ENCODE results near the gene SPI1. TPM values are rescaled to one million over a fixed set of nuclear protein-coding genes. Genes with fewer than 3 reads are reported as not detected.

The SPI1 gene
- total RNA-seq, 2 experiments from 2014 or later, result 0.25 to 0.36 TPM

- no peak for DNase-seq
- no peaks in the 10 kb centered on the region for H3K9me3 Mint-ChIP-seq
- peak overlapping the region; percentile 97 for H3K4me3 Mint-ChIP-seq
- H3K27me3 Mint-ChIP-seq, result no peaks in the 10 kb centered on the region
- H3K36me3 Mint-ChIP-seq, result no peaks in the 10 kb centered on the region
- peak overlapping the region; percentile 92 for H3K27ac Mint-ChIP-seq
- H3K4me1 Mint-ChIP-seq, result peaks cover 22% of the 10 kb centered on the region
These were observed 31.4 kb upstream of the SPI1 start for GRCh38 chr11:47409440-47410369.

- Mint-ChIP-seq H3K27ac (peak overlapping the region; percentile 92), H3K4me3 (peak overlapping the region; percentile 97), H3K27me3 (no peaks in the 10 kb centered on the region), H3K4me1 (peaks cover 22% of the 10 kb centered on the region), H3K9me3 (no peaks in the 10 kb centered on the region), H3K36me3 (no peaks in the 10 kb centered on the region)
- DNase-seq, result no peak
These were observed 30.5 kb upstream of the SPI1 start for GRCh38 chr11:47408598-47409439.

GRCh38 chr11:47407746-47408590, 29.6 kb upstream of the SPI1 start, which contains the start of gene SLC39A13:
Gene SLC39A13, plus strand, starts transcription at chr11:47408590. Its CDS starts 1,505 bp downstream, at chr11:47410095.
- peak within 1 kb of the TSS; percentile 97 for H3K4me3 Mint-ChIP-seq
- H3K36me3 Mint-ChIP-seq, result no peaks in the 10 kb centered on the region
- no peaks in the 10 kb centered on the region for H3K27me3 Mint-ChIP-seq
- peak within 1 kb of the TSS; percentile 94 for H3K27ac Mint-ChIP-seq
- peak; percentile 96 for DNase-seq
- H3K9me3 Mint-ChIP-seq, result no peaks in the 10 kb centered on the region
- peaks cover 22% of the 10 kb centered on the region for H3K4me1 Mint-ChIP-seq

- no peaks in the 10 kb centered on the region for H3K9me3 Mint-ChIP-seq
- peaks cover 22% of the 10 kb centered on the region for H3K4me1 Mint-ChIP-seq
- no peak for DNase-seq
- H3K4me3 Mint-ChIP-seq, result peak overlapping the region; percentile 85
- no peaks in the 10 kb centered on the region for H3K36me3 Mint-ChIP-seq
- peak overlapping the region; percentile 94 for H3K27ac Mint-ChIP-seq
- no peaks in the 10 kb centered on the region for H3K27me3 Mint-ChIP-seq
These were observed 28.8 kb upstream of the SPI1 start for GRCh38 chr11:47406896-47407745.

- H3K4me1 Mint-ChIP-seq, result peaks cover 21% of the 10 kb centered on the region
- no peaks in the 10 kb centered on the region for H3K36me3 Mint-ChIP-seq
- no peaks in the 10 kb centered on the region for H3K27me3 Mint-ChIP-seq
- no peaks in the 10 kb centered on the region for H3K9me3 Mint-ChIP-seq
- no peak overlapping the region for H3K4me3 Mint-ChIP-seq
- no peak for DNase-seq
- H3K27ac Mint-ChIP-seq, result no peak overlapping the region
These were observed 25.2 kb upstream of the SPI1 start for GRCh38 chr11:47403571-47403970.

GRCh38 chr11:47403135-47403534, 24.8 kb upstream of the SPI1 start:
- no peak for DNase-seq
- no peaks in the 10 kb centered on the region for H3K9me3 Mint-ChIP-seq
- no peak overlapping the region for H3K4me3 Mint-ChIP-seq
- no peak overlapping the region for H3K27ac Mint-ChIP-seq
- H3K4me1 Mint-ChIP-seq, result peaks cover 21% of the 10 kb centered on the region
- H3K27me3 Mint-ChIP-seq, result no peaks in the 10 kb centered on the region
- no peaks in the 10 kb centered on the region for H3K36me3 Mint-ChIP-seq

- Mint-ChIP-seq H3K4me3 (peak overlapping the region; percentile 74), H3K9me3 (no peaks in the 10 kb centered on the region), H3K27ac (peak overlapping the region; percentile 83), H3K27me3 (no peaks in the 10 kb centered on the region), H3K36me3 (no peaks in the 10 kb centered on the region), H3K4me1 (peaks cover 10% of the 10 kb centered on the region)
- no peak for DNase-seq
These were observed 22.5 kb upstream of the SPI1 start for GRCh38 chr11:47400768-47401279.

- Mint-ChIP-seq H3K27ac (peak overlapping the region; percentile 83), H3K27me3 (no peaks in the 10 kb centered on the region), H3K36me3 (no peaks in the 10 kb centered on the region), H3K4me3 (peak overlapping the region; percentile 74), H3K4me1 (peaks cover 16% of the 10 kb centered on the region), H3K9me3 (no peaks in the 10 kb centered on the region)
- DNase-seq, result peak; percentile 35
These were observed 21.8 kb upstream of the SPI1 start for GRCh38 chr11:47399860-47400767.

GRCh38 chr11:47398551-47398950, 20.2 kb upstream of the SPI1 start:
- no peak overlapping the region for H3K4me3 Mint-ChIP-seq
- no peaks in the 10 kb centered on the region for H3K9me3 Mint-ChIP-seq
- H3K4me1 Mint-ChIP-seq, result peaks cover 23% of the 10 kb centered on the region
- no peaks in the 10 kb centered on the region for H3K36me3 Mint-ChIP-seq
- H3K27ac Mint-ChIP-seq, result no peak overlapping the region
- H3K27me3 Mint-ChIP-seq, result no peaks in the 10 kb centered on the region
- DNase-seq, result no peak

- no peaks in the 10 kb centered on the region for H3K36me3 Mint-ChIP-seq
- no peak for DNase-seq
- H3K4me3 Mint-ChIP-seq, result no peak overlapping the region
- H3K27me3 Mint-ChIP-seq, result no peaks in the 10 kb centered on the region
- H3K9me3 Mint-ChIP-seq, result no peaks in the 10 kb centered on the region
- H3K27ac Mint-ChIP-seq, result no peak overlapping the region
- H3K4me1 Mint-ChIP-seq, result peaks cover 23% of the 10 kb centered on the region
These were observed 19.7 kb upstream of the SPI1 start for GRCh38 chr11:47398011-47398410.

- Mint-ChIP-seq H3K4me3 (no peak overlapping the region), H3K4me1 (peaks cover 23% of the 10 kb centered on the region), H3K36me3 (no peaks in the 10 kb centered on the region), H3K9me3 (no peaks in the 10 kb centered on the region), H3K27me3 (no peaks in the 10 kb centered on the region), H3K27ac (peak overlapping the region; percentile 92)
- no peak for DNase-seq
These were observed 17.6 kb upstream of the SPI1 start for GRCh38 chr11:47396049-47396320.

GRCh38 chr11:47395223-47396048, 17.1 kb upstream of the SPI1 start:
- no peak for DNase-seq
- no peaks in the 10 kb centered on the region for H3K36me3 Mint-ChIP-seq
- H3K4me1 Mint-ChIP-seq, result peaks cover 22% of the 10 kb centered on the region
- no peaks in the 10 kb centered on the region for H3K27me3 Mint-ChIP-seq
- peak overlapping the region; percentile 92 for H3K27ac Mint-ChIP-seq
- peak overlapping the region; percentile 18 for H3K4me3 Mint-ChIP-seq
- H3K9me3 Mint-ChIP-seq, result no peaks in the 10 kb centered on the region

All from activated naive CD8-positive, alpha-beta T cell treated with anti-CD3 and anti-CD28 coated beads for 36 hours (primary cell).